Measurements from ENCODE around the gene GPR37L1. TPM values are rescaled to one million over a fixed set of nuclear protein-coding genes. Genes with fewer than 3 reads are reported as not detected.
"Not testable (repeated sequence)": the region's sequence is repeated elsewhere in the genome, so short reads cannot be mapped to it uniquely, and the experiment has no call there.

Gene GPR37L1
- total RNA-seq, 1 experiment from 2014 or later: 0.02 TPM

GRCh38 chr1:202154766-202155477 is 32.2 kb downstream of the GPR37L1 start:
- DNase-seq (ENCODE audit: low spot score): peak; percentile 67

- DNase-seq (ENCODE audit: low spot score): peak; percentile 38
Measured at GRCh38 chr1:202155478-202156021, 32.8 kb downstream of the GPR37L1 start.

GRCh38 chr1:202156590-202156989 is 33.9 kb downstream of the GPR37L1 start:
- DNase-seq (ENCODE audit: low spot score): no peak

GRCh38 chr1:202157945-202158344 is 35.2 kb downstream of the GPR37L1 start:
- no peak for DNase-seq (ENCODE audit: low spot score)

GRCh38 chr1:202158810-202159533 is 36.3 kb downstream of the GPR37L1 start:
- DNase-seq (ENCODE audit: low spot score): no peak

- no peak for DNase-seq (ENCODE audit: low spot score)
Measured at GRCh38 chr1:202159534-202160371, 37.0 kb downstream of the GPR37L1 start.

- no peak for DNase-seq (ENCODE audit: low spot score)
Measured at GRCh38 chr1:202160377-202160940, 37.7 kb downstream of the GPR37L1 start, which contains the start of gene PTPN7. PTPN7 (minus strand) TSS chr1:202160602; CDS start chr1:202159402, 1,200 bp downstream.

GRCh38 chr1:202161151-202162046 is 38.7 kb downstream of the GPR37L1 start:
- DNase-seq (ENCODE audit: low spot score): no peak

- DNase-seq (ENCODE audit: low spot score): no peak
Measured at GRCh38 chr1:202162047-202162417, 39.3 kb downstream of the GPR37L1 start.

GRCh38 chr1:202162418-202163280 is 39.9 kb downstream of the GPR37L1 start:
- no peak for DNase-seq (ENCODE audit: low spot score)

- no peak for DNase-seq (ENCODE audit: low spot score)
Measured at GRCh38 chr1:202163281-202164270, 40.9 kb downstream of the GPR37L1 start.

- DNase-seq (ENCODE audit: low spot score): no peak
Measured at GRCh38 chr1:202164271-202165037, 41.7 kb downstream of the GPR37L1 start.

- no peak for DNase-seq (ENCODE audit: low spot score)
Measured at GRCh38 chr1:202165267-202165941, 42.7 kb downstream of the GPR37L1 start.

GRCh38 chr1:202165942-202166843 is 43.5 kb downstream of the GPR37L1 start:
- DNase-seq (ENCODE audit: low spot score): no peak

GRCh38 chr1:202167054-202167453 is 44.3 kb downstream of the GPR37L1 start:
- not testable (repeated sequence) for DNase-seq (ENCODE audit: low spot score)

All from H4 (cell line).